ENCODE results near the gene ATP10A. TPM values are rescaled to one million over a fixed set of nuclear protein-coding genes. Genes with fewer than 3 reads are reported as not detected.

ATP10A gene
- polyA plus RNA-seq, 1 donor from 2014 or later, result not detected

- Histone ChIP-seq H3K27ac (ENCODE audit: low read length) (no peak overlapping the region), H2AFZ (ENCODE audit: low read depth, low read length) (no peak overlapping the region), H3K79me2 (replicated peaks; ENCODE audit: insufficient read depth, low read length) (no peaks in the 10 kb centered on the region)
Measured at GRCh38 chr15:25659251-25659650, 203.9 kb downstream of the ATP10A start.

GRCh38 chr15:25658560-25658959 lies 204.6 kb downstream of the ATP10A start:
- Histone ChIP-seq H3K36me3 (ENCODE audit: insufficient read depth, low read length) (no peaks in the 10 kb centered on the region), H4K20me1 (ENCODE audit: insufficient read depth) (no peaks in the 10 kb centered on the region), H3K4me2 (ENCODE audit: low read length) (no peak overlapping the region), H3K4me3 (ENCODE audit: low read length) (no peak overlapping the region), H3F3A (ENCODE audit: insufficient read depth, low read length, poor library complexity, severe bottlenecking) (no peaks in the 10 kb centered on the region), H3K9ac (ENCODE audit: low read length) (no peak overlapping the region), H3K27me3 (ENCODE audit: insufficient read depth, low read depth, low read length) (no peaks in the 10 kb centered on the region), H3K9me3 (ENCODE audit: low read length) (no peaks in the 10 kb centered on the region), H3K27ac (ENCODE audit: low read length) (no peak overlapping the region), H3K9me2 (ENCODE audit: insufficient read depth, low read length) (no peaks in the 10 kb centered on the region), H2AFZ (ENCODE audit: low read depth, low read length) (no peak overlapping the region), H3K79me2 (replicated peaks; ENCODE audit: insufficient read depth, low read length) (no peaks in the 10 kb centered on the region)
- TF ChIP-seq SMC3 (conservative IDR thresholded peaks at IDR 0.05; ENCODE audit: poor library complexity), result no peak
- TF ChIP-seq EP300 (conservative IDR thresholded peaks at IDR 0.05; ENCODE audit: poor library complexity, severe bottlenecking), result no peak
- TF ChIP-seq POLR2AphosphoS5 (IDR thresholded peaks at IDR 0.05), result no peak
- TF ChIP-seq RAD21 (conservative IDR thresholded peaks at IDR 0.05), result no peak
- TF ChIP-seq MXI1 (conservative IDR thresholded peaks at IDR 0.05; ENCODE audit: poor library complexity, severe bottlenecking), result no peak
- no peak for TF ChIP-seq EZH2 (IDR thresholded peaks at IDR 0.05; ENCODE audit: borderline replicate concordance, insufficient read depth, low read length, poor library complexity, severe bottlenecking)
- TF ChIP-seq TAF1 (IDR thresholded peaks at IDR 0.05; ENCODE audit: low read depth), result no peak
- no peak for TF ChIP-seq CTCF (IDR thresholded peaks at IDR 0.05; ENCODE audit: poor library complexity, severe bottlenecking)

More at GRCh38 chr15:25659251-25659650, 203.9 kb downstream of the ATP10A start:
- no peaks in the 10 kb centered on the region for H3K36me3 ChIP-seq (ENCODE audit: insufficient read depth, low read length)
- no peaks in the 10 kb centered on the region for H3K27me3 ChIP-seq (ENCODE audit: insufficient read depth, low read depth, low read length)
- H3K4me3 ChIP-seq (ENCODE audit: low read length), result no peak overlapping the region
- TF ChIP-seq SMC3 (conservative IDR thresholded peaks at IDR 0.05; ENCODE audit: poor library complexity) (no peak), POLR2AphosphoS5 (IDR thresholded peaks at IDR 0.05) (no peak), RAD21 (conservative IDR thresholded peaks at IDR 0.05) (no peak), EP300 (conservative IDR thresholded peaks at IDR 0.05; ENCODE audit: poor library complexity, severe bottlenecking) (no peak), MXI1 (conservative IDR thresholded peaks at IDR 0.05; ENCODE audit: poor library complexity, severe bottlenecking) (no peak), CTCF (IDR thresholded peaks at IDR 0.05; ENCODE audit: poor library complexity, severe bottlenecking) (no peak), REST (IDR thresholded peaks at IDR 0.05; ENCODE audit: borderline replicate concordance) (no peak), TAF1 (IDR thresholded peaks at IDR 0.05; ENCODE audit: low read depth) (no peak)
- no peaks in the 10 kb centered on the region for H4K20me1 ChIP-seq (ENCODE audit: insufficient read depth)
- H3K9me3 ChIP-seq (ENCODE audit: low read length), result no peaks in the 10 kb centered on the region
- no peak overlapping the region for H3K4me2 ChIP-seq (ENCODE audit: low read length)
- no peak overlapping the region for H3K9ac ChIP-seq (ENCODE audit: low read length)
- no peaks in the 10 kb centered on the region for H3K9me2 ChIP-seq (ENCODE audit: insufficient read depth, low read length)
- no peaks in the 10 kb centered on the region for H3F3A ChIP-seq (ENCODE audit: insufficient read depth, low read length, poor library complexity, severe bottlenecking)

Data from neural cell (in vitro differentiated cells).